ENCODE data around the gene NHEJ1. TPM values are rescaled to one million over a fixed set of nuclear protein-coding genes. Genes with fewer than 3 reads are reported as not detected.

NHEJ1 gene
- total and polyA plus RNA-seq, 4 donors: 8.4 to 21.1 (median 12.5) TPM

DNA sequence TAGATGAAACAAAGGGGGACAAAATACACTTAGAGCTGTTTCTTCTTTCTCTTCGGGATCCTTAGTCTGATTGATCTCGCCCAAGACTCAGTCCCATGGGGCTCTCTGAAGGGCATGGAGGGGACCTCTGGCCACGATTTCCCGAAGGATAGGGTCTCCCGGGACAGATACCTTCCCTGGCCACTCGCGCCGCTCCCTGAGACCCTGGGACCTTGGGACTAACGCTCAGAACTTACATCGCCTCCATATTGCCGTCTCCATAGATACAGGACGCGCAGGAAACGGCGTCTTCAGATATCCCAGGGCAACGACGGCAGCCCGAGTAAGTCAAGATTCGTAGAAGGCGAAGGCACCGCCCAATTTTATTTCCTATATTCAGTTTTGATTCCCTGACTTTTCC lies 119.4 kb downstream of the NHEJ1 start, which contains the start of gene CFAP65:
Gene CFAP65 (minus strand): TSS at position 265 of the 400 bp plus-strand sequence. CDS start 2,468 bp downstream, outside the sequence.
- Histone ChIP-seq H3K27ac (ENCODE audit: low read depth in 1 of 2, low read length in 1 of 2) (no peak within 1 kb of the TSS), H3K27me3 (ENCODE audit: control insufficient read depth in 3 of 3, insufficient read depth in 3 of 3, low read length in 2 of 3) (peaks cover 0 to 21% (median 15%) of the 10 kb centered on the region in 3 donors), H3K9me3 (ENCODE audit: control insufficient read depth in 4 of 4, insufficient read depth in 3 of 4, low read length in 3 of 4) (peaks cover 0 to 4% (median 0%) of the 10 kb centered on the region in 4 donors), H3K4me3 (no peak within 1 kb of the TSS), H3K4me1 (ENCODE audit: control insufficient read depth in 5 of 5, insufficient read depth in 5 of 5, low read length in 5 of 5) (no peaks in the 10 kb centered on the region), H3K9ac (ENCODE audit: insufficient read depth in 1 of 2, low read length in 2 of 2) (no peak within 1 kb of the TSS), H3K36me3 (ENCODE audit: control insufficient read depth in 4 of 4, insufficient read depth in 4 of 4, low read length in 4 of 4) (no peaks in the 10 kb centered on the region)
- TF ChIP-seq, protein P1, sequence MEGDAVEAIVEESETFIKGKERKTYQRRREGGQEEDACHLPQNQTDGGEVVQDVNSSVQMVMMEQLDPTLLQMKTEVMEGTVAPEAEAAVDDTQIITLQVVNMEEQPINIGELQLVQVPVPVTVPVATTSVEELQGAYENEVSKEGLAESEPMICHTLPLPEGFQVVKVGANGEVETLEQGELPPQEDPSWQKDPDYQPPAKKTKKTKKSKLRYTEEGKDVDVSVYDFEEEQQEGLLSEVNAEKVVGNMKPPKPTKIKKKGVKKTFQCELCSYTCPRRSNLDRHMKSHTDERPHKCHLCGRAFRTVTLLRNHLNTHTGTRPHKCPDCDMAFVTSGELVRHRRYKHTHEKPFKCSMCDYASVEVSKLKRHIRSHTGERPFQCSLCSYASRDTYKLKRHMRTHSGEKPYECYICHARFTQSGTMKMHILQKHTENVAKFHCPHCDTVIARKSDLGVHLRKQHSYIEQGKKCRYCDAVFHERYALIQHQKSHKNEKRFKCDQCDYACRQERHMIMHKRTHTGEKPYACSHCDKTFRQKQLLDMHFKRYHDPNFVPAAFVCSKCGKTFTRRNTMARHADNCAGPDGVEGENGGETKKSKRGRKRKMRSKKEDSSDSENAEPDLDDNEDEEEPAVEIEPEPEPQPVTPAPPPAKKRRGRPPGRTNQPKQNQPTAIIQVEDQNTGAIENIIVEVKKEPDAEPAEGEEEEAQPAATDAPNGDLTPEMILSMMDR (IDR thresholded peaks at IDR 0.05; ENCODE audit: control extremely low read depth, extremely low read depth): no peak
- peak; percentile 44 to 58 (median 45) for DNase-seq
- no peak for ATAC-seq (ENCODE audit: insufficient read depth, low FRiP score)
- WGBS, 2 donors: 2 to 3% methylated on average over 21 of the region's 21 CpGs

DNA sequence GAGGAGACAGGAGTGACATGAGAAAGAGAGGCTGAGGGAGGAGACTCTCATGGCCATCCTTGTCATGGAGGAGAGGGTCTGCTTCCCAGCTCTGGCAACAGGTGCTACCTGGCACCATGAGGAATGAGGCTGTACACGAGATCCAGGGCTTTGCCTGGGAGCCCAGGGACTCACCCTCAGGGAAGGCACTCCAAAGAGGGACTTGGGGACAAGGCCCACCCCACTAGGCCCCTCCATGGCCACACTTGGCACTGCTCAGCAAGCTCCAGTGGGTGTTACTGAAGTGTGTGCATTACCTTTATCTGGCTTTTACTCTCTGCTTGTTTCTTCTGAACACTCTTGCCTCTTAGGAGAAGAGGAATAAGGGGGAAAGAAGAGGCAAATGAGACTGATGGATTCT lies 122.0 kb downstream of the NHEJ1 start:
- H3K9me3 ChIP-seq (ENCODE audit: control insufficient read depth in 4 of 4, insufficient read depth in 3 of 4, low read length in 3 of 4): peaks cover 0 to 4% (median 0%) of the 10 kb centered on the region in 4 donors
- TF ChIP-seq, protein P1 (IDR thresholded peaks at IDR 0.05; ENCODE audit: control extremely low read depth, extremely low read depth): no peak
- H3K4me1 ChIP-seq (ENCODE audit: control insufficient read depth in 5 of 5, insufficient read depth in 5 of 5, low read length in 5 of 5): no peaks in the 10 kb centered on the region
- 0 to 14% methylated on average over 1 of the region's 1 CpG for WGBS, 2 donors
- DNase-seq (no peak), ATAC-seq (ENCODE audit: insufficient read depth, low FRiP score) (no peak)
- H3K27me3 ChIP-seq (ENCODE audit: control insufficient read depth in 3 of 3, insufficient read depth in 3 of 3, low read length in 2 of 3): peaks cover 0 to 19% (median 14%) of the 10 kb centered on the region in 3 donors
- H3K4me3 ChIP-seq: no peak overlapping the region
- H3K27ac ChIP-seq (ENCODE audit: low read depth in 1 of 2, low read length in 1 of 2): no peak overlapping the region
- H3K36me3 ChIP-seq (ENCODE audit: control insufficient read depth in 4 of 4, insufficient read depth in 4 of 4, low read length in 4 of 4): no peaks in the 10 kb centered on the region
- H3K9ac ChIP-seq (ENCODE audit: insufficient read depth in 1 of 2, low read length in 2 of 2): no peak overlapping the region

DNA sequence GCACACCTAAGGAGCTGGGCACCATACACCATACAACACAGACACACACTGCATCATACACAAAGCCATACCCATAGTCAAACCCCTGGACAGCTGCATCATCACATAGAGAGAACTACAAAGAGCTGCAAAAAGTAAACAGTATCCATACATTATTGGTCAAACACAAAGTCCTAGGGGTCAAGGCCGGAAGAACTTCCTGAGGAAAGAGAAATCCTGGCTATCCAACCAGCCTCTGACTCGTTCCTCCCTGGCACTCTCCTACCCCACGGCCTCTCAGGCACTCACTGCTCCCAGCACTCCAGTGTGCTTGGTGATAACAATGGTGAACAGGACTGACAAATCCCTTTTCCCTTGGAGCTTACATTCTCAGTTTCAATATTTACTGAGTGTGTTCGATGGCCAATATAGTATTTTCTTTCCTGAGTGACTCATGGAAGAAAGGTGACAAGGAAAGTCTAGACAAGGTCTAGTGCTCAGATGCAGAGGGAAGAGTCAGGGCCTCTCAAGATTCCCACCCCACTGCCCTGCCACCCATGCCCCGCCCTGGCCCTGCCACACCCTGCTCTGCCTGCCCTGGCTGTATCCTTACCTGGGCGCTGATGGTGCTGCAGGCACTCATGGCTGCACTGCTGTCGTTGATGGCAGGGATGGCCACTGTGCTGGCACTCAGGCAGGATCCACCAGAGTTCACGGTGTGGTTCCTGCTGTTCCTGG lies 122.7 kb downstream of the NHEJ1 start:
- no peak overlapping the region for H3K9ac ChIP-seq (ENCODE audit: insufficient read depth in 1 of 2, low read length in 2 of 2)
- H3K4me3 ChIP-seq: no peak overlapping the region
- 51 to 63% methylated on average over 8 of the region's 8 CpGs for WGBS, 2 donors
- TF ChIP-seq, protein P1 (IDR thresholded peaks at IDR 0.05; ENCODE audit: control extremely low read depth, extremely low read depth): no peak
- no peak overlapping the region for H3K27ac ChIP-seq (ENCODE audit: low read depth in 1 of 2, low read length in 1 of 2)
- ATAC-seq (ENCODE audit: insufficient read depth, low FRiP score) (no peak), DNase-seq (no peak)
- peaks cover 0 to 17% (median 14%) of the 10 kb centered on the region in 3 donors for H3K27me3 ChIP-seq (ENCODE audit: control insufficient read depth in 3 of 3, insufficient read depth in 3 of 3, low read length in 2 of 3)
- H3K36me3 ChIP-seq (ENCODE audit: control insufficient read depth in 4 of 4, insufficient read depth in 4 of 4, low read length in 4 of 4): no peaks in the 10 kb centered on the region
- H3K9me3 ChIP-seq (ENCODE audit: control insufficient read depth in 4 of 4, insufficient read depth in 3 of 4, low read length in 3 of 4): peaks cover 0 to 4% (median 0%) of the 10 kb centered on the region in 4 donors
- no peaks in the 10 kb centered on the region for H3K4me1 ChIP-seq (ENCODE audit: control insufficient read depth in 5 of 5, insufficient read depth in 5 of 5, low read length in 5 of 5)

All from lung (tissue), 12 donors.